ENCODE results near the gene DAPK1.
A peak's percentile ranks its signal among the peaks of the same experiment; 100 is the strongest.

Gene DAPK1

GRCh38 chr9:87639949-87640348 is 142.3 kb downstream of the DAPK1 start:
- peaks cover 58% of the 10 kb centered on the region for H3K36me3 ChIP-seq (ENCODE audit: insufficient read depth, low read length)
- H3K9me3 ChIP-seq (ENCODE audit: insufficient read depth, low read depth, low read length), result no peaks in the 10 kb centered on the region
- peaks cover 16% of the 10 kb centered on the region for H3K4me1 ChIP-seq (ENCODE audit: insufficient read depth, low read length)
- no peak overlapping the region for H3K27ac ChIP-seq (ENCODE audit: low read depth, low read length)
- no peak overlapping the region for H3K9ac ChIP-seq (ENCODE audit: low read depth, low read length)
- H3K4me3 ChIP-seq (ENCODE audit: low read length), result no peak overlapping the region
- WGBS, result 95% methylated on average over 4 of the region's 4 CpGs
- no peaks in the 10 kb centered on the region for H3K27me3 ChIP-seq (ENCODE audit: insufficient read depth, low read length)

- 92% methylated on average over 5 of the region's 5 CpGs for WGBS
- no peak overlapping the region for H3K4me3 ChIP-seq (ENCODE audit: low read length)
- no peaks in the 10 kb centered on the region for H3K27me3 ChIP-seq (ENCODE audit: insufficient read depth, low read length)
- no peak overlapping the region for H3K9ac ChIP-seq (ENCODE audit: low read depth, low read length)
- peaks cover 60% of the 10 kb centered on the region for H3K36me3 ChIP-seq (ENCODE audit: insufficient read depth, low read length)
- H3K27ac ChIP-seq (ENCODE audit: low read depth, low read length), result no peak overlapping the region
- no peaks in the 10 kb centered on the region for H3K9me3 ChIP-seq (ENCODE audit: insufficient read depth, low read depth, low read length)
- peaks cover 20% of the 10 kb centered on the region for H3K4me1 ChIP-seq (ENCODE audit: insufficient read depth, low read length)
These were observed 142.7 kb downstream of the DAPK1 start for GRCh38 chr9:87640385-87640795.

GRCh38 chr9:87641067-87641466 is 143.4 kb downstream of the DAPK1 start:
- Histone ChIP-seq H3K27ac (ENCODE audit: low read depth, low read length) (no peak overlapping the region), H3K27me3 (ENCODE audit: insufficient read depth, low read length) (no peaks in the 10 kb centered on the region), H3K9ac (ENCODE audit: low read depth, low read length) (no peak overlapping the region), H3K4me1 (ENCODE audit: insufficient read depth, low read length) (peaks cover 21% of the 10 kb centered on the region), H3K9me3 (ENCODE audit: insufficient read depth, low read depth, low read length) (no peaks in the 10 kb centered on the region), H3K4me3 (ENCODE audit: low read length) (no peak overlapping the region), H3K36me3 (ENCODE audit: insufficient read depth, low read length) (peaks cover 67% of the 10 kb centered on the region)
- 95% methylated on average over 3 of the region's 3 CpGs for WGBS

GRCh38 chr9:87642330-87643106 is 144.9 kb downstream of the DAPK1 start:
- peaks cover 21% of the 10 kb centered on the region for H3K4me1 ChIP-seq (ENCODE audit: insufficient read depth, low read length)
- H3K4me3 ChIP-seq (ENCODE audit: low read length), result no peak overlapping the region
- 94% methylated on average over 6 of the region's 6 CpGs for WGBS
- H3K27ac ChIP-seq (ENCODE audit: low read depth, low read length), result no peak overlapping the region
- peaks cover 81% of the 10 kb centered on the region for H3K36me3 ChIP-seq (ENCODE audit: insufficient read depth, low read length)
- H3K9me3 ChIP-seq (ENCODE audit: insufficient read depth, low read depth, low read length), result no peaks in the 10 kb centered on the region
- H3K9ac ChIP-seq (ENCODE audit: low read depth, low read length), result no peak overlapping the region
- no peaks in the 10 kb centered on the region for H3K27me3 ChIP-seq (ENCODE audit: insufficient read depth, low read length)

- peaks cover 81% of the 10 kb centered on the region for H3K36me3 ChIP-seq (ENCODE audit: insufficient read depth, low read length)
- no peaks in the 10 kb centered on the region for H3K27me3 ChIP-seq (ENCODE audit: insufficient read depth, low read length)
These were observed 145.5 kb downstream of the DAPK1 start for GRCh38 chr9:87643107-87643650.

GRCh38 chr9:87643778-87644570 is 146.3 kb downstream of the DAPK1 start:
- no peak overlapping the region for H3K9ac ChIP-seq (ENCODE audit: low read depth, low read length)
- peaks cover 84% of the 10 kb centered on the region for H3K36me3 ChIP-seq (ENCODE audit: insufficient read depth, low read length)
- no peaks in the 10 kb centered on the region for H3K9me3 ChIP-seq (ENCODE audit: insufficient read depth, low read depth, low read length)
- no peak overlapping the region for H3K4me3 ChIP-seq (ENCODE audit: low read length)
- H3K4me1 ChIP-seq (ENCODE audit: insufficient read depth, low read length), result peaks cover 21% of the 10 kb centered on the region
- H3K27ac ChIP-seq (ENCODE audit: low read depth, low read length), result peak overlapping the region; percentile 65
- no peaks in the 10 kb centered on the region for H3K27me3 ChIP-seq (ENCODE audit: insufficient read depth, low read length)
- WGBS, result 70% methylated on average over 9 of the region's 9 CpGs

More at GRCh38 chr9:87643107-87643650, 145.5 kb downstream of the DAPK1 start:
- H3K4me3 ChIP-seq (ENCODE audit: low read length), result no peak overlapping the region
- peaks cover 21% of the 10 kb centered on the region for H3K4me1 ChIP-seq (ENCODE audit: insufficient read depth, low read length)
- no peak overlapping the region for H3K27ac ChIP-seq (ENCODE audit: low read depth, low read length)
- no peak overlapping the region for H3K9ac ChIP-seq (ENCODE audit: low read depth, low read length)
- 88% methylated on average over 9 of the region's 9 CpGs for WGBS
- H3K9me3 ChIP-seq (ENCODE audit: insufficient read depth, low read depth, low read length), result no peaks in the 10 kb centered on the region

- H3K9ac ChIP-seq (ENCODE audit: low read depth, low read length), result no peak overlapping the region
These were observed 147.0 kb downstream of the DAPK1 start for GRCh38 chr9:87644659-87645058.

GRCh38 chr9:87646546-87646945 is 148.9 kb downstream of the DAPK1 start:
- no peak overlapping the region for H3K9ac ChIP-seq (ENCODE audit: low read depth, low read length)
- WGBS, result 93% methylated on average over 3 of the region's 3 CpGs
- peaks cover 84% of the 10 kb centered on the region for H3K36me3 ChIP-seq (ENCODE audit: insufficient read depth, low read length)
- H3K27me3 ChIP-seq (ENCODE audit: insufficient read depth, low read length), result no peaks in the 10 kb centered on the region
- no peaks in the 10 kb centered on the region for H3K9me3 ChIP-seq (ENCODE audit: insufficient read depth, low read depth, low read length)
- H3K4me1 ChIP-seq (ENCODE audit: insufficient read depth, low read length), result peaks cover 21% of the 10 kb centered on the region
- no peak overlapping the region for H3K27ac ChIP-seq (ENCODE audit: low read depth, low read length)
- H3K4me3 ChIP-seq (ENCODE audit: low read length), result no peak overlapping the region

More at GRCh38 chr9:87644659-87645058, 147.0 kb downstream of the DAPK1 start:
- peak overlapping the region; percentile 65 for H3K27ac ChIP-seq (ENCODE audit: low read depth, low read length)
- no peaks in the 10 kb centered on the region for H3K9me3 ChIP-seq (ENCODE audit: insufficient read depth, low read depth, low read length)
- peaks cover 21% of the 10 kb centered on the region for H3K4me1 ChIP-seq (ENCODE audit: insufficient read depth, low read length)
- no peaks in the 10 kb centered on the region for H3K27me3 ChIP-seq (ENCODE audit: insufficient read depth, low read length)
- H3K36me3 ChIP-seq (ENCODE audit: insufficient read depth, low read length), result peaks cover 84% of the 10 kb centered on the region
- WGBS, result no CpG with 5 or more reads among the region's 1 CpG
- no peak overlapping the region for H3K4me3 ChIP-seq (ENCODE audit: low read length)

GRCh38 chr9:87647114-87647513 is 149.4 kb downstream of the DAPK1 start:
- H3K27me3 ChIP-seq (ENCODE audit: insufficient read depth, low read length), result no peaks in the 10 kb centered on the region
- H3K27ac ChIP-seq (ENCODE audit: low read depth, low read length), result no peak overlapping the region
- 90% methylated on average over 8 of the region's 8 CpGs for WGBS
- H3K4me1 ChIP-seq (ENCODE audit: insufficient read depth, low read length), result peaks cover 21% of the 10 kb centered on the region
- no peak overlapping the region for H3K9ac ChIP-seq (ENCODE audit: low read depth, low read length)
- H3K36me3 ChIP-seq (ENCODE audit: insufficient read depth, low read length), result peaks cover 80% of the 10 kb centered on the region
- H3K9me3 ChIP-seq (ENCODE audit: insufficient read depth, low read depth, low read length), result no peaks in the 10 kb centered on the region
- H3K4me3 ChIP-seq (ENCODE audit: low read length), result no peak overlapping the region

- Histone ChIP-seq H3K36me3 (ENCODE audit: insufficient read depth, low read length) (peaks cover 71% of the 10 kb centered on the region), H3K9me3 (ENCODE audit: insufficient read depth, low read depth, low read length) (no peaks in the 10 kb centered on the region), H3K4me1 (ENCODE audit: insufficient read depth, low read length) (peaks cover 18% of the 10 kb centered on the region), H3K9ac (ENCODE audit: low read depth, low read length) (no peak overlapping the region), H3K27ac (ENCODE audit: low read depth, low read length) (no peak overlapping the region), H3K27me3 (ENCODE audit: insufficient read depth, low read length) (no peaks in the 10 kb centered on the region), H3K4me3 (ENCODE audit: low read length) (no peak overlapping the region)
- WGBS, result 95% methylated on average over 7 of the region's 7 CpGs
These were observed 150.9 kb downstream of the DAPK1 start for GRCh38 chr9:87648606-87649005.
